Measurements from ENCODE around the gene RPAP3.

- TF ChIP-seq CTCF (conservative IDR thresholded peaks at IDR 0.05; ENCODE audit: low read length) (no peak), EZH2phosphoT487 (IDR thresholded peaks at IDR 0.05; ENCODE audit: borderline replicate concordance) (no peak)
Measured at GRCh38 chr12:47752552-47752951, 46.7 kb upstream of the RPAP3 start.
